ENCODE measurements around the gene LANCL3.
"Not testable (repeated sequence)": the region's sequence is repeated elsewhere in the genome, so short reads cannot be mapped to it uniquely, and the experiment has no call there.

Gene LANCL3

DNA sequence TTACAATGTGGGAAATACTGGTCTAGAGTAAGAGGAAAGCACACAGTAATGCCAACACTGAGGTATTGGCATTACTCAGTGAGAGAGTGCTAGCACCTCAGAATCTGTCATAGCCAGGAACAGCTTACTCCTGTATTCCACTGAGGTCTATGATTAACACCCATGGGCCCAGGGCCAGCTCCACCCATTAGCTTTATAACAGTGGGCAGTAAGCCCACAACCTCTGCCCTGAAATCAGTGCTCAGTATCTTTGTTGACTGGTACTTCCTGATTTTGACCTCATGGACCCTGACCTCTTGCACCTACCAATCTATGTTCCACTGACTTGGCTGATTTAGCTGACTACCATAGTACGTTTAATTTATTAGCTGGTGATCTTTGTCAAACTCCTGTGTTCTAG is 56.1 kb downstream of the LANCL3 start:
- DNase-seq (ENCODE audit: low spot score): no peak

DNA sequence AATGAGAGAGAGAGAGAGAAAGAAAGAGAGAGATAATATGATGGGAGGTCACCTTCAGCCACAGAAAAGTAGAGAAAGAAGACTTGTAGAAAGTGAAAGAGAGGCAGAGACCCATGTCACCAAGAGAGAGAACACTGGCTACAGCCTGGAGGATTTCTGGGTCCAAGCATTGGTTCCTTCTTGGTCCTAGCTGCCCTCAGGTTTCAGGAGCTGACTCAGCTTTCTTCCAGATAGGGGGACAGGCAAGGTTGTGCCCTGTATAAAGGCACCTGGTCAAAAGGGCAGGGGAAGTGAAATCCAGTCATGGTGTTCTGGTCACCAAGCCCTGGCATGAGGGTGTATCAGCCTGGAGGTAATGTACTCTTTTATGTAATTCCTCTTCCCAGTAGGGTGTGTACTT is 66.6 kb downstream of the LANCL3 start:
- DNase-seq (ENCODE audit: low spot score): no peak

DNA sequence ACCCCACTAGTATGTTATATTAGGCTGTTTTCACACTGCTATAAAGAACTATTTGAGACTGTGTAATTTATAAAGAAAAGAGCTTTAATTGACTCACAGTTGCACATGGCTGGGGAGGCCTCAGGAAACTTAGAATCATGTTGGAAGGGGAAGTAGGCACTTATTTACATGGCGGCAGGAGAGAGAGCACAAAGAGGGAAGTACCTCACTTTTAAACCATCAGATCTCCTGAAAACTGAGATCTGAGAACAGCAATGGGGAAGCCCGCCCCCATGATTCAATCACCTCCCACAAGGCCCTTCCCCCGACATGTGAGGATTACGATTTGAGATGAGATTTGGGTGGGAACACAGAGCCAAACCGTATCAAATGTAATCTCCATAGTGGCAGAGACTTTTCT is 68.7 kb downstream of the LANCL3 start:
- DNase-seq (ENCODE audit: low spot score): no peak

DNA sequence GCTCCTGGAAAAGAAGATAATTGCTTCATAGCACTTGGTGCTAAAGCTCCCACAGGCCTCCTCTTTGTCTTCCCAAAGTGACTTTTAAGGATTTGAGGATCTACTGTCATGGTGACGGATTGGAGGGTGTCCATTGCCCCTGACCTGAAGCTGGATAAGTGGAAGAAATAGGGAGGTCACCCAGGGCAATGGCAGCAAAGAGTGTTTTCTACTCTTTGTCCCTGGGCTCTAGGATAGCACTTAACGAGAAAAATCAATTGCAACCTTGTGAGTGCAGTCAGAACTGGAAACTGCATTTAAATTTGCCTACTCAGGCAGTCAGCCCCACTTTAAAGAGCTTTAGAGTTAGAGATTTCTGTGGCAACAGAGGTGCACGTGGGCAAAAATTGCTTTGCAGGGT is 70.4 kb downstream of the LANCL3 start:
- DNase-seq (ENCODE audit: low spot score): no peak

DNA sequence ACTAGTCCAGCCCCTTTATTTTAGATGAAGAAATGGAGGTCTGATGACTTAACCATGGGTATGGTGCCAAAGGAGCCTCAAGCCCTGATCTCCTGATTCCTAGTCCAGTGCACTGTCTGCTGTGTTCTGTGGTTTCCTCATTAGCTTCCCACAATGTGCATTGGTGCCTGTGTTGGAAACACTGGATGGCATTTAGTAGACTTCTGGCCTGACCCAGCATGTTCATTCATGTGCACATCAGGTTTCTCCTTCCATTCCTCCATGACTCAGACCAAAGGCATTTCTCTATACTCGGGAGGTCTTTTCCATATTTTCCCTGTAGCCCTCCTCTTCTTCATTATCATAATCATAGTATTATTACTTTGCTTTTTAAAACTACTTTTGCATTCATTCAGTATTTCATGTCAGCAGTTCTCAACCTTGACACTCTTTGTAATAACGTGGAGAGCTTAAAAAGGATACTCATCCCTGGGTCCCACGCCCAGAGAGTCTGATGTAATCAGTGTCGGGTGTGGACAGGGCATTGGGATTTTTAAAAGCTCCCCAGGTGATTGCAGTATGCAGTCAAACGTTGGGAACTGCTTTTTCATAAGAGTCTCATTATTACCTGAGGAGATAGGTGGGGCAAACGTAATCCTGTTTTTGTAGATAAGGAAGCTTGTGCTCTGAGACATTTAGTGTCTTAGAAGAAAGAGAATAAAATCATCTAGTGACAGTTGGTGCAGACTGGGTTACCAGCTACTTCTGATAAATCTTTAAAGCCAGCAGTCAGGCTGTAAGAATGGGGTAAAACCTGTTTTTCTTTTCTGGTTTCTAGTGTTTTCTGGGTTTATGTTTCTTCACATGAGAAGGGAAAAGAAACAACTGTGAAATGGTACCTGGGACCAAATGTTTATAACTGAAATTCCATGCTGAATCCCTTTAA is 73.2 kb downstream of the LANCL3 start:
- no peak for DNase-seq (ENCODE audit: low spot score)

DNA sequence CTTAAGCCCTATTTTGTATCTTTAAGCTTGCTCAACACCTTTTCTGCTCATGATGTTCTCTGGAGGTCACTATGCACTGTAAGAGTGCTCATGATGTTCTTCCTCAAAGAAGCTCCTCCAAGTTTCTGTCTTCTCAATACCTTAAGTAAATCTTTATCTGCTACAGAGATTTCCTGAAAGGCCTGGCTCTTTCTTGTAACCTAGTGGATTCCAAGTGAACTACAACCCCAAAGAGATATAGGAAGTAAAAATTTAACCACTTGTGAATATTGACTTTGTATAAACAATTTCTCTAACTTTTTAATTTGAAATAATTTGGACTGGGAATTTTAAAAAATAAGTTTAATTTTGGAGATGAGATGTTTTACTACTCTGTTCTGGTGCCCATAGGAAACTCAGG is 74.8 kb downstream of the LANCL3 start:
- no peak for DNase-seq (ENCODE audit: low spot score)

DNA sequence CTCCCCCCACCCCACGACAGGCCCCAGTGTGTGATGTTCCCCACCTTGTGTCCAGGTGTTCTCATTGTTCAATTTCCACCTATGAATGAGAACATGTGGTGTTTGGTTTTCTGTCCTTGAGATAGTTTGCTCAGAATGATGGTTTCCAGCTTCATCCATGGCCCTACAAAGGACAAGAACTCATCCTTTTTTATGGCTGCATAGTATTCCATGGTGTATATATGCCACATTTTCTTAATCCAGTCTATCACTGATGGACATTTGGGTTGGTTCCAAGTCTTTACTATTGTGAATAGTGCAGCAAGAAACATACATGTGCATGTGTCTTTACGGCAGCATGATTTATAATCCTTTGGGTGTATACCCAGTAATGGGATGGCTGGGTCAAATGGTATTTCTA is 79.4 kb downstream of the LANCL3 start:
- DNase-seq (ENCODE audit: low spot score): not testable (repeated sequence)

DNA sequence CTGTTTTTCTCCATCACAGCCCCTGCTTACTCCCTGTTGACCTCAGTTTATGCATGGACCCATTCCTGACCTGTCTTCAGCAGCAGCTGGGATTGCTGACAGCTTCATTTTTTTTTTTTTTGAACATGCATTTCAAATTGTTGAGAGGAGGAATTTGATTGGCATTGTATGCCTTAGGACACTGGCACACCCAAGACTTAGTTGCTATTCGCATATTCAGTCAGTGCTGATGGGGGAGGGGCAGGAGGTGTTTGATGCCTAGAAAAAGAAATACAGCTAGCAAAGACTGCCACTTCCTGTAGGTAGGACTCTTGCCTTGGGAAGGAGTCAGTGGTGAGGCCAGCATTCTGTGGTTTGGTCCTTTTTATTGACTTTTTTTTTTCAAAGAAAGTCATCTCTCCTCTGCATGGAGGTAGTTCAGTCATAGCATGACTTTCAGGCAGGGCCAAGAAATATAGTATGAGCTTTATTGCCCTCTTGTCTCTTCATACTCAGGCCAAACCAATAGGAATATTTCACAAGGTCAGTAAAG is 80.5 kb downstream of the LANCL3 start:
- no peak for DNase-seq (ENCODE audit: low spot score)

DNA sequence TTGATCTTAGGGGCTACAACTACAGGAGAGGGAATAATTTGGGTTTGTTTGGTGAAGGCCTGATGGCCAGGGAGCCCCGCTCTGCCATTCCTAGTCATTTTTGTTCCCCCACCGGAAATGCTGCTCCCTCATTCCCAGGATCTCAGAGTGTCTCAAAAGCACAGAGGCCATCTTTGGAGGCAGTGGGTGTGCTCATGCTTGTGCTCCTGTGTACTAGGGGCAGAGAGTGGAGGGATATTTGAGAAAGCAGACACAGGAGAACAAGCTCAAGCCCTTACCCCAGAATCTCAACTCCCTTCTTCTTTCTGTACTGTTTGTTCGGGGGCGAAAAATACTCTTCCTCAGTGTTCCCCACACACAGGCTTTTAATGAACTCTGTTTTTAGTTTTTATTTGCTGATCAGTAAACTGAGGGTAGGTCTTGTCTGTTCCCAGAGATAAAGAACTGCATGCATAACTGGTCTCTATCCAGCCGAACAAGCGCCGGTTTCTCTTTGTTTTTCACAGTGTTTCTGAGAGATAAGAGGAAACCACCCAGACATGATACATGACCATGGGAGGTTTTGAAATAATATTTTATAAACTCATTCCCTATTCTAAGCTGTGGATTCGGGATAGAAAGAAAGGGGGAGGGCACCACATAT is 81.2 kb downstream of the LANCL3 start:
- DNase-seq (ENCODE audit: low spot score): no peak

DNA sequence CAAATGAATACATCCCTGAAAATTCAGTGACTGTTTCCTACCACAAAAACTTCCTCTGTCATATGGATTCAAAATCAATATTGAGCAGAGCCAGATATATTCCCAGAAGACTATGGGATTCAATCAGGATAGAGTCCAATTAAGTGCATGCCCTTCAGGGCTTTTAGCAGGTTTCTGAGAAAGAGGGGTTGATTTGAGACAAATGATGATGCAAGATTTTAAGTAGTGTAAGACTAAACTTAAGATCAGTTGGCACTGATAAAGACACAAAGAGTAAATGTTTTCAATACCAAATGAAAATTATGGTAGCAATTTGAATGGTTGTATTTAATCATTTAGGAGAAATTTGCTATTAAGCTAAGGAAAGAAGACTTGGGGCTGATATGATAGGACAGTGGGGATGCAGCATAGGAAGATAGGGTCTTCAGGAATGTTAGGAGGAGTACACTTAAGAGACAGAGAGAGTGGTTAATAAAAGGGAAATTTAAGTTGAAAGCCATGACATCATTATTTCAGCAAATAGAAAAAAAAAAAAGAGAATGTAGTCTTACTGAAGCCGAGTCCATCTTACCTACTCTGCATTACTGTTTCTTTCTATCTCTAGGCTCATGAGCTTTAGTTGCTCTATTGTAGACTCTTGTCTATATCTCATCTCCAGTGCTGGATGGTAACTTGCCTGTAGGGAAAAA is 82.1 kb downstream of the LANCL3 start:
- DNase-seq (ENCODE audit: low spot score): no peak

DNA sequence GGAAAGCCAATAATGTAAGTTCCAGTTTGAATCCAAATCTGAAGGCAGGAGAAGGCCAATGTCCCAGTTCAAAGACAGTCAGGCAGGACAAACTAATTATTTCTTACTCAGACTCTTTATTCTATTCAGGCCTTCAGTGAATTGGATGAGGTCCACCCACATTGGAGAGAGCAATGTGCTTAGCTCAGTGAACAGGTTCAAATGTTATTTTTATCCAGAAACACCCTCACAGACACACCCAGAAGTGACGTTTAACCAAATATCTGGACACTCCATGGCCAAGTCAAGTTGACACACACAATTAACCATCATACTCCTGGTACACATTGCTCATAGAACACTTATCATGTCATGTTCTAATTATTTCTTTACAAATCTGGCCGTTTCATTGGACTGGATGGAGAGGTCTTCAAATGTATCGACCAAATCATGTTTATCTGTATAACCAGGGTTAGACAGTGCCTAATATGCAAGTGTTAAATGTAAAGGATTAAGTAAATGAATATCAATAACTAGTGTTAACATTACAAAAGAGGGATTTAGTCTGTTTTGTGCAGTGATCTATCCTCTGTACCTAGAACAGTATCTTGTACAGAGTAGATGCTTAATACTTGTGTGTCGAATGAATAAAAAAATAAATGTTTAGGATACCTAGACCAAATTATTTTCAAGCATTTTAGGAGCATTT is 87.0 kb downstream of the LANCL3 start:
- DNase-seq (ENCODE audit: low spot score): no peak

DNA sequence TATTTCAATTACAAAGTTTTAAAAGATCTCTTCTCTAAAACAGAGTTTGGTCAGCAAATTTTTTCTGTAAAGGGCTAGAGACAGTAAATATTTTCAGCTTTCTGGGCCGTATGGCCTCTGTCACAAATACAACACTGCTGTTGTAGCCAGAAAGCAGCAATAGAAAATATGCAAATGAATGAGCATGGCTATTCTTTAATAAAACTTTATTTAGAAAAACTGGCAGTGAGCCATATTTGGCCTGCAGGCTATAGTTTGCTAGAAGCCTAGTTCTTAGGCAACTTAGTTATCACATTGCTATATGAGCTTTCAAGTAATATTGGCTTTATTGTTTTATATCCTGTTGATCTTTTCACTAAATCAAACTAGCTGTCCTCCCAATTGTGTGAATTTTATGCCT is 87.6 kb downstream of the LANCL3 start:
- no peak for DNase-seq (ENCODE audit: low spot score)

DNA sequence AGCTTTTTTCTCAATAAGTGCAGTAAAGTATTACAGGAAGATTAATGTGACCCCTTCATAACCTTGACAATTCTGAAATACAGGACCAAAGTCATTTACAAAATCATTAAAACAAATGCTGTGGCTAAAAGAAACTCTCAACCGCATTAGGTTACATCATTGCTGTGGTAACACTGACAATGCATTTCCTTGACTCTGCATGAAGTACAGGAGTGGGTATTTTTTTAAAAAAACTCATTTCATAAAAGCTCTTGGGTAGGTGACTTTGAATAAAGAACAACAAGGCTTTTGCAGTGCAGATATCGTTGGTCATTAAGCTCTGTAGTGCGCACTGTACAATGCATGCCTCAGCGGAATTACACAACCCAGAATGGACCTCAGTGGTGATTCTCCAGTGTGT is 90.7 kb downstream of the LANCL3 start:
- no peak for DNase-seq (ENCODE audit: low spot score)

DNA sequence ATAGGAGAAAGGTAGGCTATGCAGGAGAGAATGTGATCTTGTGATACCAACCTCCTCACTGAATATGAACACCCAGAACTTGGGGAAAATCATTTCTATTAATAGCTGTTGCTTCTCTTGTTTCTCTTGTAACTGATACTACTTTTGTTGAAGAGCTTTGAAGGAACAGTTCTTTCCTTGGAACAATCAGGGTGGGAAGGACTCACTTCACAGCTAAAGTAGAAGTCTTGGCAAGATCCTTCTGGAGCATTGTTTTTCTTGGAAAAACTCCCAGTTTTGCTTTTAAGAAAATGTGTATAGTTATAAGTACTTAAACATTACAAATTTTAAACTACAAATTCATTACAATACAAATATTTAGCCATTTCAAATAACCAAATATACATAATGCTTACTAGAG is 95.1 kb downstream of the LANCL3 start:
- no peak for DNase-seq (ENCODE audit: low spot score)

DNA sequence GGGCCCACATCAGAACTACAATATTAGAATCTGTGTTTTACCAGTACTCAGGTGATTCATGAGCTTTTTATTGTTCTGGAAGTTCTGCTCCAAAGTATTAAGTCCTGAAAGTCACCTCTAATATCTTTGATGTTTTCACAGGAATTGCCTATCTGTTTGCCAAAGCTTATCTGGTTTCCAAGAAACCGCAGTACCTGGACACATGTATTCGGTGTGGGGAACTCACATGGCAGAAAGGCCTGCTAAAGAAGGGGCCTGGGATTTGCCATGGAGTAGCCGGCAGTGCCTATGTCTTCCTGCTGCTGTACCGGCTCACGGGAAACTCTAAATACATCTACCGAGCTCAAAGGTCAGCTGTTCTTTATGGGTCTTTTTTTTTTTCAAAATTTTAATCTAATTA is 95.7 kb downstream of the LANCL3 start:
- DNase-seq (ENCODE audit: low spot score): no peak

DNA sequence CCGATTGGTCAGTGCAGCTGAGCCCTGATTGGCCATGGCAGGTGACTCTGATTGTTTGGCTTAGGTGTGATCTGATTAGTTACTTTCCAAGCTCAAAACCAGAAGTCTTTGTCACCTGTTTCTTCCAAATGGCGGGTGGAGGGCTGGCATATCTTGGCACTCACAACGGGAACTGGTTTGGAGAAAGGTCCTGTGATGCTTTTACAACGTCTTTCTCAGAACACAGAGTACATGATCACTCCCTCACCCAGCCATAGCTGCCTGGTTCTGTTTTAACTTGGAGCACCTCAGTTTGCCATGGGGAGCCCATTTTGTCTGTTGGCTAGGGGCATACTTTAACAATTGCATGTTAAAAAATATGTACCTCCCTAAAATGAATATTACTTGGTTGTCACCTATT is 101.1 kb downstream of the LANCL3 start:
- no peak for DNase-seq (ENCODE audit: low spot score)

DNA sequence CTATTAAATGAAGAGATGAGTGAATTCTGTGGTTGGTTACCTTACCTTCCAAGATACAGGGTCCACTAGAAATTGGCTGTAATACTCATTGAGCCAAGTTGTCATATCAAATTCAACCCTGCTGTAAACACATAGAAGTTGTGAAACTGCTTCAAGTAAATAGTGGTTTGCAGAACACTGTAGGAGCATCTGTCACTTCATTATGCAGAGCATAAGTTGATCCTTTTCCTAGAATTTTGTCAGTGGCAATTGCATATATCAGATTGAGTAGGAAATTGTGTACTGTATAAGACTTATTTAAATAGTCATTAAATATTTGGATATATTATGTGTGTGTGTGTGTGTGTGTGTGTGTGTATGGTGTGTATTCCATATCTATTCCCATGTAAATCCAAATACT is 105.3 kb downstream of the LANCL3 start:
- DNase-seq (ENCODE audit: low spot score): no peak

DNA sequence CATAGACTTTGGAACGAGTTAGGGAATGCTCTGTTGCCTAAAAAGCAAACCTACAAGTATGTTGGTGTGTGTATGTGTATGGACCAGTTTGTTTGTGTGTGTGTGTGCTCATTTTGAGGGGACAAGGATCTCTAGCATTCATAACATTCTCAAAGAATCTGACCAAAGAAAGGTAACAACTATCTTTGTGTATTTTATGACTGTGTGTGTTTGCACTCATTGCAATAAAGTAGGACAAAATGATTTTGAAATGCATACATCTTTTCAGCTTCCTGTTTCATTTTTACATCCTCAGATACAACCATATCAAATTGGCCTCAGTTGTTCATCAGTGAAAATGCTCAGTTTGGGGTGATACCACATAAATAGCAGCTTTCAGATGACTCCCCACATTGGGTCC is 105.8 kb downstream of the LANCL3 start:
- DNase-seq (ENCODE audit: low spot score): no peak

DNA sequence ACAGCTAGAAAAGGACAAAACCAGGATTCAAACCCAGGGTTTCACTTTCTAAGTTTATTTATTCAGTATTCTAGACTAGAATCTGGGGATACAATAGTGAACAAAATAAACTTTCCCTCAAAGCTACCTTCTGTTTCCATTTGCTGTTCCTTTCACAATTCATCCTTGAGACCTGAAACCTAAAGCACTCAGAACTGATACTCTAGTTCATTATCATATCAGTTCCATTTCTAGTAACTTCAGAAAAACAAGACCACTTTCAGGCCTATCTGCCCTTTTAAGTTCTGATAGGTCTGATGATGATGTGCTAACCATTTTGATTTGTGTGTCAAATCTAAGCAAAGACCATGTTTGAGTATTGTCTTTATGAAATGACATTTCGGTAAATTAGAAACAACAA is 106.3 kb downstream of the LANCL3 start:
- DNase-seq (ENCODE audit: low spot score): no peak

DNA sequence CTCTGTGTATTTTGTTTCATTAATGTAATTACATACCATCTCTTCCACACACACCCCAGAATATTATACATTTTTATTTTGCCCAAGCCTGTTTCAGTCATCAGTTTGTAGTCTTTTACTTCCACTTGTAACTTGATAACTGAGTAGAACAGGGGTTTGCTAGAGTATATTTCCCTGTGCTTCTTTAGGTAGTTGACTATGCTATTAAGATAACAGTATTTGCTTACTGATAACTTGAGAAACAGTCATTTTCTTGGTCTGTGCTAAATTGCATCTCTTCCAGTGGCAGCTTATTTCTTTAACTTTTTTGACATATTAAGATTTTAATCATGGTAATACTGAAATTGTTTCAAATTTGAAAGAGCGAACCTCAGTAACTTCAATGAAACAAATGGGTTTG is 107.1 kb downstream of the LANCL3 start:
- no peak for DNase-seq (ENCODE audit: low spot score)

DNA sequence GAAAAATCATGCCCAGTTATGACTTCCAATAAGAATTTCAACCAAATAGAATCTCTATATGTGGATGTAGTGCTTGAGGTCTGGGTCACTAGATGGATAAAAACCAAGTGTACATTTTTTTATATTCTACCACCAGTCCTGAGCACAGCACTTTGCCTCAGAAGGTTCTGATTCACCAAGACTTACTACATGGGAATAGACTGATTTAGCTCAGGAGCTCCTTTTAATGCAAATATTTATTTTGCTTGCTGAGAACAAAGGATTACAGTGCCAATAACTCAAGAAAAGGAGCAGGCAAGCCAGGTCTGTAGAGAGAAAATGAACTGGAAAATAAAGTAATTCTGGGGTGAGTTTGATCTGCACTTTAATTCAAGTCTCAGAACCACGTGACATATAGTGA is 107.8 kb downstream of the LANCL3 start:
- no peak for DNase-seq (ENCODE audit: low spot score)

DNA sequence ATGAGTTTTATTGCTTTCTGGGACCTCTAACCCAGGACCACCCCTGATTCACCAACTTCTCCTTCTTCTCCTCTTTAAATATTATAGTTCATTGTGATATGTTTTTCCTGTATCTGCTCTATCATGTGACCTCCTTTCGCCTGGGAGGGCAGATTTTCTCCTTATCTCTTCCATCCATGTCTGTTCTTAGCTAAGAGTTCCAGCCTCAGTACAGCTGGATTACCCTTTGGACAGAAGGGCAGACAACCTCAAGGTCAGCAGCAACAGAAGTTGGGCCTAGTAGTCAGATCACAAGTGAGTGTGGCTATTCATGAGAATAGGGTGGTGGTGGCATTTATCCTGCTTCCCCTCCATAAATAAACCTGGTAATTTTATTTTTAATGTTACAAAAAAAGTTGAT is 108.4 kb downstream of the LANCL3 start:
- no peak for DNase-seq (ENCODE audit: low spot score)
